Activated T-cell treated with anti-CD3 and anti-CD28 coated beads, Interleukin-2, amount 50 U/mL, for 72 hours (primary cell): ENCODE data around the gene SPDL1. TPM values are rescaled to one million over a fixed set of nuclear protein-coding genes. Genes with fewer than 3 reads are reported as not detected.
"Not testable (repeated sequence)": the region's sequence is repeated elsewhere in the genome, so short reads cannot be mapped to it uniquely, and the experiment has no call there.

Source experiments
- ATAC-seq, 2 donors: fragments of 150-1000 bp; cut with Tn5 transposase; replicated peaks in 1 of 2; 2 replicates each; pipeline ENCODE4 v1.10.0; 2021; ENCODE audit warnings: moderate library complexity in 2 of 2, mild to moderate bottlenecking in 1 of 2
- DNase-seq, 2 donors: peaks; one replicate each; pipeline ENCODE4 v3.0.0; 2021 to 2022; ENCODE audit warnings: mixed read lengths in 1 of 2
- H3K27ac Mint-ChIP-seq: one replicate; pipeline ENCODE4 v1.8.0; 2022; ENCODE audit warnings: mild to moderate bottlenecking, moderate library complexity, mixed read lengths
- H3K27me3 Mint-ChIP-seq: one replicate; pipeline ENCODE4 v1.8.0; 2022; ENCODE audit warnings: low read depth, mixed read lengths
- H3K36me3 Mint-ChIP-seq, 2 donors: one replicate each; pipeline ENCODE4 v1.8.0; 2022; ENCODE audit warnings: mixed read lengths in 2 of 2, mild to moderate bottlenecking in 1 of 2; ENCODE audit not compliant: insufficient read depth in 2 of 2
- H3K4me1 Mint-ChIP-seq: one replicate; pipeline ENCODE4 v1.8.0; 2022; ENCODE audit warnings: low read depth, mixed read lengths
- H3K4me3 Mint-ChIP-seq, 2 donors: one replicate each; pipeline ENCODE4 v1.8.0; 2022; ENCODE audit warnings: mild to moderate bottlenecking in 2 of 2, mixed read lengths in 2 of 2, moderate library complexity in 2 of 2
- H3K9me3 Mint-ChIP-seq, 2 donors: one replicate each; pipeline ENCODE4 v1.8.0; 2022; ENCODE audit warnings: mixed read lengths in 2 of 2
- total RNA-seq, 2 donors: library from RNA; stranded (reverse); gene quantifications; one replicate each; pipeline ENCODE4 v1.2.3, GENCODE V29; 2022

SPDL1 gene
- total RNA-seq, 2 donors from 2014 or later: 28.7 to 50.6 TPM

DNA sequence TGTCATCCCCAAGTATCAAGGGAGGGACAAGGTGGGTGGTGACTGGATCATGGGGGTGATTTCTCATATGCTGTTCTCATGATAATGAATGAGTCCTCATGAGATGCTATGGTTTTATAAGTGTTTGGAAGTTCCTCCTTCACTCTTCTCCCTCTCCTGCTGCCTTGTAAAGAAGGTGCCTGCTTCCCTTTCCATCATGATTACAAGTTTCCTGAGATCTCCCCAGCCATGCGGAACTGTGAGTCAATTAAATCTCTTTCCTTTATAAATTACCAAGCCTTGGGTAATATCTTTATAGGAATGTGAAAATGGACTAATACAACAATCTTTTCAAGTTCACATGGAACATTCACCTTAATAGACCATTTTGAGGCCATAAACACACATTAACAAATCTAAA, 32.0 kb downstream of the SPDL1 start:
- Mint-ChIP-seq H3K4me1 (no peaks in the 10 kb centered on the region), H3K27ac (no peak overlapping the region), H3K9me3 (peaks cover 4 to 7% of the 10 kb centered on the region in 2 donors), H3K27me3 (peaks cover 15% of the 10 kb centered on the region), H3K4me3 (no peak overlapping the region), H3K36me3 (peaks cover 0 to 5% of the 10 kb centered on the region in 2 donors)
- ATAC-seq (no peak), DNase-seq (no peak)

DNA sequence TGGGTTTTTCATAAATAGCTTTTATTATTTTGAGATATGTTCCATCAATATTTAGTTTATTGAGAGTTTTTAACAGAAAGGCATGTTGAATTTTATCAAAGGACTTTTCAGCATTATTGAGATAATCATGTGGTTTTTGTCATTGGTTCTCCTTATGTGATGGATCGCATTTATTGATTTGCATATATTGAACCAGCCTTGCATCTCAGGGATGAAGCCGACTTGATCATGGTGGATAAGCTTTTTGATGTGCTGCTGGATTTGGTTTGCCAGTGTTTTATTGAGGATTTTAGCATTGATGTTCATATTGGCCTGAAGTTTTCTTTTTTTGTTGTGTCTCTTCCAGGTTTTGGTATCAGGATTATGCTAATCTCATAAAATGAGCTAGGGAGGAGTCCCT, 40.7 kb downstream of the SPDL1 start:
- not testable (repeated sequence) for H3K36me3 Mint-ChIP-seq, H3K4me3 Mint-ChIP-seq, H3K27me3 Mint-ChIP-seq, H3K4me1 Mint-ChIP-seq, DNase-seq, ATAC-seq, H3K9me3 Mint-ChIP-seq, H3K27ac Mint-ChIP-seq

- H3K4me1 Mint-ChIP-seq: peaks cover 10% of the 10 kb centered on the region
- ATAC-seq (no peak), DNase-seq (no peak)
- H3K27me3 Mint-ChIP-seq: peaks cover 5% of the 10 kb centered on the region
- peaks cover 0 to 5% of the 10 kb centered on the region in 2 donors for H3K9me3 Mint-ChIP-seq
- H3K4me3 Mint-ChIP-seq: no peak overlapping the region
- H3K27ac Mint-ChIP-seq: no peak overlapping the region
- H3K36me3 Mint-ChIP-seq: peaks cover 0 to 2% of the 10 kb centered on the region in 2 donors
Measured at GRCh38 chr5:169626779-169627178, 43.2 kb downstream of the SPDL1 start.

DNA sequence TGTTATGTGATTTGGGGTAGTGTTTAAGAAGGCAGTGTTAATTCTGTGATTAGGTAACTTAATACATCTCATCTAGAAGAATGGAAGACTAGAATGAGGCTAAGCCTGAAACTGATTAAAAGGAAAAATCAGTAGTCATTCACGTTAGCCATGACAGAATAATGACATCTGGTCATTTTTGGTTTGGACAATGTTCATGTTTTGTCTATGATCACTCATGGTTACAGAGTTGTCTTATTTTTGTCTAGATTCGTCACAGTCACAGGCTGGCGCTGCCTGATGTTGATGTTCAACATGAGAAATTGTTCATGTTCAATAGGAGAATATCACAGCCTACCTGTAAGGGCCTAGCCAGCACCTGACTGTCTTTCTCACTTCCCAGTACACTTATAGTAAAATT, 44.0 kb downstream of the SPDL1 start:
- Mint-ChIP-seq H3K27ac (no peak overlapping the region), H3K36me3 (peaks cover 0 to 2% of the 10 kb centered on the region in 2 donors), H3K4me1 (peaks cover 10% of the 10 kb centered on the region), H3K27me3 (no peaks in the 10 kb centered on the region), H3K9me3 (peaks cover 0 to 5% of the 10 kb centered on the region in 2 donors), H3K4me3 (no peak overlapping the region)
- ATAC-seq (no peak), DNase-seq (no peak)

DNA sequence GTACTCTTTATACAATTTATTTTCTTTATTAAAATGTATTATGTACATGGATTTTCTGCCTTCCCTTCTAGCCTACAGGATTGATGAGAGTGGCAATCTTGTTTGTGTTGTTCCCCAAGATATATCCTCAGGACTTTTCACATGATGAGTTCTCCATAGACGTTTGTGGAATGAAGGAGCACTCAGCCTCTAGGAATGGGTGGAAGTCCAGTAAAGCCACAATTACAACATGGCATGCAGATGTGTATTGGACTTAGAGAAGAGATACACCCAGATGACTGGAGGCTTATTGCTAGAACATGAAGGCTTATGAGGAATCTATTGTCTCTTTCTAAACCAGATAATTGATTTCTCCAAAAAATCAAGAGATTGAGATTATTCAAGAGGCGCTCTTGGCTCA, 45.3 kb downstream of the SPDL1 start:
- no peaks in the 10 kb centered on the region for H3K27me3 Mint-ChIP-seq
- H3K4me3 Mint-ChIP-seq: no peak overlapping the region
- DNase-seq (no peak), ATAC-seq (no peak)
- no peak overlapping the region for H3K27ac Mint-ChIP-seq
- H3K4me1 Mint-ChIP-seq: peaks cover 10% of the 10 kb centered on the region
- H3K36me3 Mint-ChIP-seq: no peaks in the 10 kb centered on the region
- H3K9me3 Mint-ChIP-seq: peaks cover 0 to 2% of the 10 kb centered on the region in 2 donors

DNA sequence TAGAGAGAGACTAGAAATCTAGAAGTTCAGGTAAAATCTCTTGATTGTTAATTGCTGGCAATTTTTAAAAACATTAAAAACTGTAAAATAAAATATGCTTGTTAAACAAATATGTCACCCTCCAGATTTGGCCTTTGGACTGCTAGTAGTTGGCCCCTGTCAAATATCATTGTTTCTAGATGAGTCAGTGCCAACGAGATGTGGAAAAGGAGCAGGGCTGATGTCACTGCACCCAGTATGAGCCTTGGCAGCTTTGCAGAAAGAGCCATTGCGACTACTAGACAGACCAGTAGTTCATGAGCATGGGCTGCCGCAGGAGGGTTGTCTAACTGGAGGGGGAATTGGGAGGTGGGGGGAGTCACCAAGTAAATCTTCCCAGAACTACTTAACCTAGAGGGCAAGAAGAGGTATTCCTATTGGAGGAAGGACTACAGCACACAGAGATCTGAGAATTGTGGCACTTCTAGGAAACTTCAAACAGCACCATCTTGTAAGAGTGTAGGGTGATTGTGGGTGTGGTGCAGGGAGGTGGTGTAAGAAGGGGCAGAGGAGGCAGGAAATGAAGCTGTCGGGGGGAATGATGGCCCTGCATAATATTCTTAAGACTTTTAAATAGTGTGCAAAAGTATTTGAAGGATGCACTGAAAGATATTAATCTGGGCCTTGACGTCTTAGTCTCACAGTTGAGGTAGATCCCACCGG, 46.4 kb downstream of the SPDL1 start:
- H3K36me3 Mint-ChIP-seq: peaks cover 0 to 3% of the 10 kb centered on the region in 2 donors
- H3K27me3 Mint-ChIP-seq: no peaks in the 10 kb centered on the region
- H3K9me3 Mint-ChIP-seq: peaks cover 3% of the 10 kb centered on the region in 2 donors
- H3K27ac Mint-ChIP-seq: no peak overlapping the region
- peak overlapping the region in 1 of 2 donors; percentile 3 for H3K4me3 Mint-ChIP-seq
- peak in 1 of 2 donors; percentile 31 for DNase-seq
- H3K4me1 Mint-ChIP-seq: peaks cover 10% of the 10 kb centered on the region
- ATAC-seq: peak; percentile 84 to 85

DNA sequence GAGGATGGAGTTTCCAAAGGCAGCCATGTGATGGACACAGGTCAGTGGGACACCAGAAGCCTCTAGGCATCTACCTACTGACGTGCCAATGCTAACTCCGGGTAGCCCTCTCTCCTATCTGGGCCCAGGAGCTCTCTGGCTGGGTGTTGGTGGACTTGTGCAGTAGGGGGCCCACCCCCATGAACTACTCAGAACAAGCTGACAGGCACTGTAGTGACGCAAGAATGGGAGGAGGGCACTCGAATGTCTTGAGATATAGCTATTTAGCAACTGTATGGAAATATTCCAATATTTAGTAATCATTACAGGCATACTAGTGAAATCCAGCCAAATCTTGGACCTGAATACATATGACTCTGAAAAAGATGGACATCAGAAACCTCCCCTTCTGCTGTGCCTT, 47.8 kb downstream of the SPDL1 start:
- Mint-ChIP-seq H3K4me3 (no peak overlapping the region), H3K36me3 (peaks cover 0 to 3% of the 10 kb centered on the region in 2 donors), H3K27me3 (no peaks in the 10 kb centered on the region), H3K4me1 (peaks cover 10% of the 10 kb centered on the region), H3K27ac (no peak overlapping the region), H3K9me3 (peaks cover 3% of the 10 kb centered on the region in 2 donors)
- no peak for ATAC-seq
- no peak for DNase-seq

GRCh38 chr5:169632946-169633345, 49.4 kb downstream of the SPDL1 start:
- Mint-ChIP-seq H3K36me3 (peaks cover 3 to 4% of the 10 kb centered on the region in 2 donors), H3K27me3 (no peaks in the 10 kb centered on the region), H3K9me3 (peaks cover 3% of the 10 kb centered on the region in 2 donors), H3K4me3 (no peak overlapping the region), H3K27ac (no peak overlapping the region), H3K4me1 (peaks cover 19% of the 10 kb centered on the region)
- DNase-seq (no peak), ATAC-seq (no peak)

GRCh38 chr5:169634606-169635005, 51.0 kb downstream of the SPDL1 start:
- Mint-ChIP-seq H3K4me1 (peaks cover 33% of the 10 kb centered on the region), H3K36me3 (peaks cover 12 to 20% of the 10 kb centered on the region in 2 donors), H3K9me3 (peaks cover 7% of the 10 kb centered on the region in 2 donors), H3K4me3 (no peak overlapping the region), H3K27ac (no peak overlapping the region), H3K27me3 (no peaks in the 10 kb centered on the region)
- ATAC-seq: no peak
- DNase-seq: no peak

DNA sequence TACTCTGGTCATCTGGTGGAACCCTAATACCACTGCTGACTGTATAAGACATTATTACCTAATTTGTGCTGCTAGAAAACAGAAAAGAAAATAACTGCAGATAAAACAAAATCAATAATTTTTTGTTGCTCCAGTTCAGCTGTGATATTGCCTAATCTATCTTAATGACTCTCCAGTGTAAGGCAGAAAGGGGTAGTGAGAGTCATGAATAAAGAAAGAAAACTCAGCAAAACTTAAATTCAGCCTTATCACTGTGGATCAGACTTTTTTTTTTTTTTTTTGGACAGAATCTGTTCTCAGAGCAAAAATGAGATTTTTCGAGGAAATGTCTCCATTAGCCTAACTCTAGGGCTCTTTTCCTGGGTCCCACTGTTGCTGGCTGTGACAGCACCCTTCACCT, 52.4 kb downstream of the SPDL1 start:
- ATAC-seq (no peak), DNase-seq (no peak)
- peak overlapping the region; percentile 94 for H3K27ac Mint-ChIP-seq
- peaks cover 7% of the 10 kb centered on the region in 2 donors for H3K9me3 Mint-ChIP-seq
- peaks cover 15 to 30% of the 10 kb centered on the region in 2 donors for H3K36me3 Mint-ChIP-seq
- H3K4me3 Mint-ChIP-seq: peak overlapping the region; percentile 96 to 98
- no peaks in the 10 kb centered on the region for H3K27me3 Mint-ChIP-seq
- H3K4me1 Mint-ChIP-seq: peaks cover 39% of the 10 kb centered on the region

DNA sequence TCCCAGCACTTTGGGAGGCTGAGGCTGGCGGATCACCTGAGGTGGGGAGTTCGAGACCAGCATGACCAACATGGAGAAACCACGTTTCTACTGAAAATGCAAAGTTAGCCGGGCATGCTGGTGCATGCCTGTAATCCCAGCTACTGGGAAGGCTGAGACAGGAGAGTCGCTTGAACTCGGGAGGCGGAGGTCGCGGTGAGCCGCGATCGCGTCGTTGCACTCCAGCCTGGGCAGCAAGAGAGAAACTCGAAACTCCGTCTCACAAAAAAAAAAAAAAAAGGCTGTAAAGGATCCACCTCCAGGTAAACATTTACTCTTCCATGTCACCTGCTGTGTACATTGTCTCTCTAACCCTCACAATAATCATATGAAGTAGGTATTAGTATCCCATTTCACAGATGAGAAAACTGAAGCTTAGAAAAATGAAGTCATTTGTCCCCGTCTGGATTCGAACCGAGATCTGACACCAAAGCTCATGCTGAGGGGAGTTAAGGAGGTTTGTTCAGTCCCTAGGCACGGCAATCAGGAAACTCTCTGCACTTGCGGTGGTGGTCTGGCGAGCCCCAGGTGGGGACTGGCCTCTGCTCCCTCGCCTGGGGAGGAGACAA, 53.0 kb downstream of the SPDL1 start:
- Mint-ChIP-seq H3K9me3 (peaks cover 7% of the 10 kb centered on the region in 2 donors), H3K4me1 (peaks cover 45% of the 10 kb centered on the region), H3K27me3 (no peaks in the 10 kb centered on the region), H3K4me3 (peak overlapping the region; percentile 96 to 98), H3K36me3 (peaks cover 15 to 34% of the 10 kb centered on the region in 2 donors), H3K27ac (peak overlapping the region; percentile 93)
- DNase-seq (no peak), ATAC-seq (no peak)

DNA sequence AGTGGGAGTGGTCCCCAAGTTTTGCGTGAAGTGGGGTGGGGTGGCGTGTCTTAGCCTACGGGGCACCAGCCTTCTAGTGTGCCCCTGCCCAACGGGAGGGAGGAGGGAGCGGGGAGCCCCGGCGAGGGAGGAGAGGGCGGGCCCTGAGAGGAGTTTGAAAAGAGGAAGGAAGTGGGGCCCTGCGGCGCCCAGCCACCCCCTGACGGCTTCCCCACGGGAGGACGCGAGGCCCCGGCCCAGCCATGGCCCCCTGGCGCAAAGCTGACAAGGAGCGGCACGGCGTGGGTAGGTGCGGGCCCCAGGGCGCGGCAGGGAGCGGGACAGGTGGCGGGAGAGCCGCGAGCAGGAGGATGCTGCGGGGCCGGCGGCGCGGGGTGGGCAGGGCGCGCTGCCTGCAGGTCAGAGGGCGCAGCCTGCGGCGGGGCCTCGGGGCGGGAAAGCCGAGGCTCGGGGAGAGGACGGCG, 53.5 kb downstream of the SPDL1 start, which contains the start of gene DOCK2:
Gene DOCK2, plus strand, starts transcription at position 191 of the 464 bp plus-strand sequence. Its CDS starts 52 bp downstream, at position 243.
- H3K9me3 Mint-ChIP-seq: peaks cover 7% of the 10 kb centered on the region in 2 donors
- H3K27ac Mint-ChIP-seq: peak within 1 kb of the TSS; percentile 99
- DNase-seq (peak; percentile 79 to 82), ATAC-seq (peak; percentile 87 to 88)
- no peaks in the 10 kb centered on the region for H3K27me3 Mint-ChIP-seq
- peaks cover 15 to 35% of the 10 kb centered on the region in 2 donors for H3K36me3 Mint-ChIP-seq
- H3K4me1 Mint-ChIP-seq: peaks cover 50% of the 10 kb centered on the region
- H3K4me3 Mint-ChIP-seq: peak within 1 kb of the TSS; percentile 96 to 98

DNA sequence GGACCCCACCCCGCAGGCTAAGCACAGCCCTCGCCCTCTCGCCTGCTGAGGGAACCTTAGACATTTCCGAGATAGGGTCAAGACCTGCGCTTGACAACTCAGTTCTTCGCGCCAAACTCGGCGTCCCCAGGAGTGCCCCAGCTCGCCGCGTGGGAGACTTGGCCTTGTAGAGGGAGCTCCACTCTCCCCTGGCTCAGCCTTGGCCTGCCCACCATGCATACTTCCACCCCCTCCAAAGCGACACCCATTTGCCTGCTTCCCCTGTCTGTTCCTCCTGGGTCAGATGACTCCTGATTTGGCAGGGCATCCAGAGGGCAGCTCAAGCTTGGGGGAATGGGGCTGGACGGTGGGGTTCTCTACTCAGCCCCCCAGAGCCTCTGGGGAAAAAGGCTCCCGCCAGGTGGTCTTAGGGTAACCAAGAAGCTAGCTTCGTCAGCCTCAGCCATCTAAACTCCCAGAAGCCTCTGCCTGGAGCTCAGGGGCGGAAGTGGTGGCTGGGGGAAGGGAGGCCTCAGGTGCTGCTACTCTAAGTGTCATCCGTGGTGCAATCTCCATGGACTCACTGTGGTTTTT, 54.1 kb downstream of the SPDL1 start:
- Mint-ChIP-seq H3K27ac (peak overlapping the region; percentile 99), H3K27me3 (no peaks in the 10 kb centered on the region), H3K36me3 (peaks cover 15 to 36% of the 10 kb centered on the region in 2 donors), H3K4me1 (peaks cover 53% of the 10 kb centered on the region), H3K4me3 (peak overlapping the region; percentile 96 to 98), H3K9me3 (peaks cover 7% of the 10 kb centered on the region in 2 donors)
- DNase-seq: peak; percentile 79
- ATAC-seq: peak; percentile 75 to 83
